ENCODE data around the gene MAGEA2B.
"Not testable (repeated sequence)": the region's sequence is repeated elsewhere in the genome, so short reads cannot be mapped to it uniquely, and the experiment has no call there.

The MAGEA2B gene

GRCh38 chrX:152713815-152714787 lies at the start of gene MAGEA2B:
Gene MAGEA2B, plus strand, starts transcription at chrX:152714628. Its CDS starts 2,479 bp downstream, at chrX:152717107.
- not testable (repeated sequence) for DNase-seq

- no peak for DNase-seq
Observed at GRCh38 chrX:152674135-152674534, 40.3 kb upstream of the MAGEA2B start.

GRCh38 chrX:152674652-152675051 lies 39.8 kb upstream of the MAGEA2B start:
- DNase-seq = not testable (repeated sequence)

GRCh38 chrX:152681012-152681411 lies 33.4 kb upstream of the MAGEA2B start:
- not testable (repeated sequence) for DNase-seq

- not testable (repeated sequence) for DNase-seq
Observed at GRCh38 chrX:152697952-152698931, 16.2 kb upstream of the MAGEA2B start, which contains the start of gene MAGEA3. Gene MAGEA3, plus strand, starts transcription at chrX:152698794. Its CDS starts 2,039 bp downstream, at chrX:152700833.

- not testable (repeated sequence) for DNase-seq
Observed at GRCh38 chrX:152700390-152700789, 14.0 kb upstream of the MAGEA2B start.

GRCh38 chrX:152706500-152706899 lies 7.9 kb upstream of the MAGEA2B start:
- DNase-seq = not testable (repeated sequence)

- DNase-seq = not testable (repeated sequence)
Observed at GRCh38 chrX:152709173-152709572, 5.3 kb upstream of the MAGEA2B start, which contains the start of gene CSAG2. Gene CSAG2, minus strand, starts transcription at chrX:152709273. Its CDS starts 161 bp downstream, at chrX:152709112.

GRCh38 chrX:152713195-152713594 lies 1.2 kb upstream of the MAGEA2B start:
- not testable (repeated sequence) for DNase-seq

- no peak for DNase-seq
Observed at GRCh38 chrX:152725409-152725808, 11.0 kb downstream of the MAGEA2B start.

GRCh38 chrX:152733261-152733975 lies 19.0 kb downstream of the MAGEA2B start, which contains the start of the genes CSAG1 and MAGEA12:
Gene CSAG1, minus strand, starts transcription at chrX:152733721. Its CDS starts 1,261 bp downstream, at chrX:152732460.
Gene MAGEA12, plus strand, starts transcription at chrX:152733757. Its CDS starts 2,405 bp downstream, at chrX:152736162.
- no peak for DNase-seq

- DNase-seq = not testable (repeated sequence)
Observed at GRCh38 chrX:152734143-152734858, 19.9 kb downstream of the MAGEA2B start.

GRCh38 chrX:152735101-152735500 lies 20.7 kb downstream of the MAGEA2B start:
- DNase-seq = no peak

GRCh38 chrX:152735860-152736511 lies 21.6 kb downstream of the MAGEA2B start:
- no peak for DNase-seq

GRCh38 chrX:152736528-152736927 lies 22.1 kb downstream of the MAGEA2B start:
- DNase-seq = not testable (repeated sequence)

- no peak for DNase-seq
Observed at GRCh38 chrX:152738560-152738959, 24.1 kb downstream of the MAGEA2B start.

- not testable (repeated sequence) for DNase-seq
Observed at GRCh38 chrX:152753686-152754650, 39.5 kb downstream of the MAGEA2B start, which contains the start of gene MAGEA2. Gene MAGEA2, minus strand, starts transcription at chrX:152753842. Its CDS starts 2,479 bp downstream, at chrX:152751363.

- DNase-seq = not testable (repeated sequence)
Observed at GRCh38 chrX:152754871-152755270, 40.4 kb downstream of the MAGEA2B start.

- not testable (repeated sequence) for DNase-seq
Observed at GRCh38 chrX:152758918-152759317, 44.5 kb downstream of the MAGEA2B start, which contains the start of gene CSAG3. Gene CSAG3, plus strand, starts transcription at chrX:152759218.
